KMS-11 (cell line): ENCODE results near the gene SETBP1.

Source experiments
- H2AFZ ChIP-seq: fragments of 200-600 bp; sonication (generic); 2 replicates; pipeline ENCODE4 v1.6.1; 2016; ENCODE audit warnings: antibody characterized with exemption, mixed run types, low read depth
- H3K27ac ChIP-seq: fragments of 200-600 bp; sonication (generic); 2 replicates; pipeline ENCODE4 v1.6.1; 2016; ENCODE audit warnings: mild to moderate bottlenecking, mixed run types
- H3K27me3 ChIP-seq: fragments of 200-600 bp; sonication (generic); 2 replicates; pipeline ENCODE4 v1.6.1; 2017; ENCODE audit warnings: mild to moderate bottlenecking, low read depth, mixed run types, moderate library complexity; ENCODE audit not compliant: insufficient read depth
- H3K36me3 ChIP-seq: fragments of 200-600 bp; sonication (generic); 2 replicates; pipeline ENCODE4 v1.6.1; 2017; ENCODE audit warnings: mild to moderate bottlenecking, mixed run types; ENCODE audit not compliant: insufficient read depth
- H3K4me1 ChIP-seq: fragments of 200-600 bp; sonication (generic); 2 replicates; pipeline ENCODE4 v1.6.1; 2016; ENCODE audit warnings: mild to moderate bottlenecking, low read depth, mixed run types; ENCODE audit not compliant: poor library complexity, severe bottlenecking
- H3K4me2 ChIP-seq: fragments of 200-600 bp; sonication (generic); 2 replicates; pipeline ENCODE4 v1.7.0; 2016; ENCODE audit warnings: mild to moderate bottlenecking, mixed run types
- H3K4me3 ChIP-seq: fragments of 200-600 bp; sonication (generic); IDR thresholded peaks from 2 replicates; pipeline ENCODE4 v1.6.1; 2017; ENCODE audit warnings: low read depth, low read length, mixed read lengths; ENCODE audit not compliant: insufficient read depth
- H3K79me2 ChIP-seq: fragments of 200-600 bp; sonication (generic); 2 replicates; pipeline ENCODE4 v1.6.1; 2016; ENCODE audit warnings: low read depth, mixed run types; ENCODE audit not compliant: insufficient read depth
- H3K9ac ChIP-seq: fragments of 200-600 bp; sonication (generic); 2 replicates; pipeline ENCODE4 v1.6.1; 2016; ENCODE audit warnings: mild to moderate bottlenecking, mixed run types
- H4K20me1 ChIP-seq: fragments of 200-600 bp; sonication (generic); 2 replicates; pipeline ENCODE4 v1.6.1; 2016; ENCODE audit warnings: mild to moderate bottlenecking, mixed run types; ENCODE audit not compliant: insufficient read depth
- CTCF ChIP-seq: fragments of 200-600 bp; sonication (generic); conservative IDR thresholded peaks from 2 replicates; pipeline ENCODE4 v1.6.1; 2017; ENCODE audit warnings: low read depth, mild to moderate bottlenecking, antibody characterized with exemption, low read length, moderate library complexity, mixed read lengths

The SETBP1 gene

GRCh38 chr18:45063246-45064038 lies 382.8 kb downstream of the SETBP1 start:
- Histone ChIP-seq H3K4me1 (no peaks in the 10 kb centered on the region), H3K79me2 (no peaks in the 10 kb centered on the region), H3K36me3 (no peaks in the 10 kb centered on the region; the same call in 1 of the 2 replicates), H3K9ac (no peak overlapping the region), H3K27ac (no peak overlapping the region), H3K4me3 (no peak overlapping the region), H3K4me2 (no peak overlapping the region), H2AFZ (no peak overlapping the region), H4K20me1 (no peaks in the 10 kb centered on the region), H3K27me3 (no peaks in the 10 kb centered on the region)
- TF ChIP-seq CTCF = no peak

GRCh38 chr18:45066210-45066609 lies 385.5 kb downstream of the SETBP1 start:
- H3K4me2 ChIP-seq = no peak overlapping the region
- H3K9ac ChIP-seq = no peak overlapping the region
- TF ChIP-seq CTCF = no peak
- H4K20me1 ChIP-seq = no peaks in the 10 kb centered on the region
- no peaks in the 10 kb centered on the region for H3K27me3 ChIP-seq
- no peaks in the 10 kb centered on the region; the same call in 1 of the 2 replicates for H3K36me3 ChIP-seq
- no peaks in the 10 kb centered on the region for H3K4me1 ChIP-seq
- H3K27ac ChIP-seq = no peak overlapping the region
- no peak overlapping the region for H3K4me3 ChIP-seq
- no peaks in the 10 kb centered on the region for H3K79me2 ChIP-seq
- H2AFZ ChIP-seq = no peak overlapping the region

- H3K36me3 ChIP-seq = no peaks in the 10 kb centered on the region; the same call in 1 of the 2 replicates
- H3K27ac ChIP-seq = no peak overlapping the region
- H3K4me3 ChIP-seq = no peak overlapping the region
- H4K20me1 ChIP-seq = no peaks in the 10 kb centered on the region
- H3K79me2 ChIP-seq = no peaks in the 10 kb centered on the region
- H3K9ac ChIP-seq = no peak overlapping the region
- no peak for TF ChIP-seq CTCF
- H3K27me3 ChIP-seq = no peaks in the 10 kb centered on the region
- no peak overlapping the region for H3K4me2 ChIP-seq
- H3K4me1 ChIP-seq = no peaks in the 10 kb centered on the region
- H2AFZ ChIP-seq = no peak overlapping the region
These were observed 386.2 kb downstream of the SETBP1 start for GRCh38 chr18:45066886-45067285.

- no peak overlapping the region for H3K4me3 ChIP-seq
- H4K20me1 ChIP-seq = no peaks in the 10 kb centered on the region
- H3K27ac ChIP-seq = no peak overlapping the region
- no peak for TF ChIP-seq CTCF
- H3K9ac ChIP-seq = no peak overlapping the region
- H3K27me3 ChIP-seq = no peaks in the 10 kb centered on the region
- H3K4me2 ChIP-seq = no peak overlapping the region
- no peaks in the 10 kb centered on the region for H3K36me3 ChIP-seq
- H3K4me1 ChIP-seq = no peaks in the 10 kb centered on the region
- no peaks in the 10 kb centered on the region for H3K79me2 ChIP-seq
- H2AFZ ChIP-seq = no peak overlapping the region
These were observed 387.9 kb downstream of the SETBP1 start for GRCh38 chr18:45068400-45069094.
